Measurements from ENCODE around the gene CERS4.
"Not testable (repeated sequence)": the region's sequence is repeated elsewhere in the genome, so short reads cannot be mapped to it uniquely, and the experiment has no call there.

The CERS4 gene

DNA sequence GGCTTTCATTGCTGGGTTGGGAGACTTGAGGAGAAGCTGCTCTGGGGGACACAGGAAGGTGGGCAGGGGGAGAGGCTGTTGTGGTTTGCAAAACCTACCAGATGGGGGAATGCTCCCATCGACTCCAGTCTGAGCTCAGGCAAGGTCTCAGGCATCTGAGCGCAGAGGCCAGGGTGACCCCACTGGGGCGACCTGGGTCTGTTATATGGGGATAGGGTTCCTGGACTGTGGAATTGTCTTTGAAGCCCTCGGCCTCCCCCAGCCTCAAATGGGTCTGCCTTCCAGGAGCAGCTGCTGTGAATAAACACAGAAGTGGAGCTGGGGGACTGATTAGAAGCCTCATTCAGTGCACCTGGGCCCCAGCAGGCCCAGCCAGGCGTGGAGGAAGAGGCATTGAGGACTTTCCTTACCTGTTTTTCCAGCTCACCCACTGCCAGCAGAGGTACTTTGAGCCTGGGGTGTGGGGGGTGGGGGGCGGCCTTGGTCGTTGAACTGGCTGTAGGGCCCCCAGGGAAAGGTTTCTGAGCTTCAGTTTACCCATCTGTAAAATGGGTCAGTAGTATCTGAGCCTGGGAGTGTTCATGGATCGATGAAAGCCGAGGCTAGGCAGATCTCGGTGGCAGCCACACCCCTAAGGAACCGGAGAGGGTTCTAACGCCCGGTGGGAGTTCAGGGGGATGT, 1.4 kb downstream of the CERS4 start:
- DNase-seq, result no peak

DNA sequence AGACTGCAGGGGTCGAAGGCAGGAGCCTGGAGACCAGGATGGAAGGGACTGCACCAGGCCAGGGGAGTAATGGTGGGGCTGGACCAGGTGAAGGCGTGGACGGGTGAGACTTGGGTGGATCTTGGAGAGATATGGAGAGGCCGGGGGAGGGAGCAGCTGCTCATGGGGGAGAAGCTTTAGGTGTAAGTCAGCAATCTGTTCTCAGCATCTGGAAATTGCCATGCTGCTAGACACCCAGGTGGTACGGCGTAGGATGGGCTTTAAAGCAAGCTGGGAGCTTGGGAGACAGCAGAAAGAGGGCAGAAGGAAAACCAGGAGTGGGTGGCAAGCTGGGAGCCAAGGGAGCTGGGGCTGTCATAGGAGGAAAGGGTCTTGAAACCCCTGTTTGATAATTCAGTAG, 3.0 kb downstream of the CERS4 start:
- DNase-seq, result no peak

- DNase-seq, result no peak
Measured at GRCh38 chr19:8212916-8213315, 3.7 kb downstream of the CERS4 start.

- DNase-seq, result no peak
Measured at GRCh38 chr19:8213827-8214672, 4.9 kb downstream of the CERS4 start.

- no peak for DNase-seq
Measured at GRCh38 chr19:8214802-8215201, 5.6 kb downstream of the CERS4 start.

GRCh38 chr19:8215783-8216182, 6.6 kb downstream of the CERS4 start:
- no peak for DNase-seq

DNA sequence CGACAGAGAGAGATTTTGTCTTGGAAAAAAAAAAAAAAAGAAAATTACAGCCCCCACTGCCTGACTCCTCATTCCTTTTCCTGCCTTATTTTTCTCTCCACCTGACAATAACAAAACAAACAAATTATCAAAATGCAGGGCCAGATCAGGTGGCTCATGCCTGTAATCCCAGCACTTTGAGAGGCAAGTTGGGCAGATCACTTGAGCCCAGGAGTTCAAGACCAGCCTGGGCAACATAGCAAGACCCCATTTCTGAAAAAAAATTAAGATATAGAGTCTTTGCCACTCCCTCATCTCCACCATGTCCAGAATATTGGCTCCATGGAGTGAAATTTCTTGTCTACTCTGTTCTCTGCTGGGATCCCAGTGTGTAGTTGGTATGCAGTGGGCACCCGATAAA, 7.2 kb downstream of the CERS4 start:
- DNase-seq, result no peak

DNA sequence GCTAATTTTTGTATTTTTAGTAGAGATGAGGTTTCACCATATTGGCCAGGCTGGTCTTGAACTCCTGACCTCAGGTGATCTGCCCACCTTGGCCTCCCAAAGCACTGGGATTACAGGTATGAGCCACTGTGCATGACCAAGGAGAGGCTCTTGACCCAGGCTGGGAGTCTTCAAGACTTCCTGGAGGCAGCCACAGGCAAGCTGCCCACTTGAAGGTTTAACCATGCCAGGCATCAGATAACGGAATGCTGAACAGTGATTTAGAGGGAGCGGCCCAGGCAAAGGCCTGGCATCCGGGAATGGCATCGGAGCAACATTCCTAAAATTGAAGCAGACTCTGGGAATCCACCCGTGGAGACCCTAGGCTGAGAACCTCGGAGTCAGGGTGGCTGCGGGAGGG, 9.0 kb downstream of the CERS4 start:
- not testable (repeated sequence) for DNase-seq

DNA sequence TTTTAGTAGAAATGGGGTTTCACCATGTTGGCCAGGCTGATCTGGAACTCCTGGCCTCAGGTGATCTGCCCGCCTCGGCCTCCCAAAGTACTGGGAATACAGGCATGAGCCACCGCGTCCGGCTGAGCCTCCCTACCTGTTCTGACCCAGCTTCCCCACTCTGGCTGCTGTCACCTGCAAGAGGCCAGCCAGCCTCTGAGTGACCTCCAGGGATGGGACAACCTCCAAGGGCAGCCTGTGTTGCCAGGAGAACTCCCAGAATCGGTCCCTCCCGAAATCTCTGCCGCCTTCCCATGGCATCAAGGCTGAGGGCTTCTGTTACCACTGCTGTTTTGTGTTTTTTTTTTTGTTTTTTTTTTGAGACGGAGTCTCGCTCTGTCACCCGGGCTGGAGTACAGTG, 11.3 kb downstream of the CERS4 start:
- no peak for DNase-seq

- no peak for DNase-seq
Measured at GRCh38 chr19:8221161-8221560, 12.0 kb downstream of the CERS4 start.

- not testable (repeated sequence) for DNase-seq
Measured at GRCh38 chr19:8223442-8223841, 14.3 kb downstream of the CERS4 start.

GRCh38 chr19:8224394-8225145, 15.4 kb downstream of the CERS4 start:
- no peak for DNase-seq

DNA sequence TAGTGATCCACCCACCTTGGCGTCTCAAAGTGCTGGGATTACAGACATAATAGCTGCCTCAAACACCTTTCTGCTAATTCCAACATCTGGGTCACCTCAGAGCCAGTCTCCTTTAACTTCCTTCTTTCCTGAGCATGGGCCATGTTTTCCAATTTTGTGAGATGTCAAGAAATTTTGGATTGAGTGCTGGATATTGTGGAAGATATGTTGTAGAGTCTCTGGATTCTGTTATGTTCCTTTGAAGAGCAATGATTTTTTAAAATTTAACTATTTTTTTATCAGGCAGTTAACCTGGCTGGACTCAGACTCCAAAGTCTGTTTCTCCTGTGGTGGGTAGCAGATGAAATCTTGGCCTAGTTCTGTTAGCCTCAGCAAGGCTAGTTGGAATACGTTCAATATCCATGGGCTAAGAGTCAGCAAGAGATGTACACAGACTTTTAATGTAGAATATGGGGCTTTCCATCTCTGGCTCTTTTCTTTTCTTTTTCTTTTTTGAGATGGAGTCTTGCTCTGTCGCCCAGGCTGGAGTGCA, 22.0 kb downstream of the CERS4 start:
- DNase-seq, result no peak

DNA sequence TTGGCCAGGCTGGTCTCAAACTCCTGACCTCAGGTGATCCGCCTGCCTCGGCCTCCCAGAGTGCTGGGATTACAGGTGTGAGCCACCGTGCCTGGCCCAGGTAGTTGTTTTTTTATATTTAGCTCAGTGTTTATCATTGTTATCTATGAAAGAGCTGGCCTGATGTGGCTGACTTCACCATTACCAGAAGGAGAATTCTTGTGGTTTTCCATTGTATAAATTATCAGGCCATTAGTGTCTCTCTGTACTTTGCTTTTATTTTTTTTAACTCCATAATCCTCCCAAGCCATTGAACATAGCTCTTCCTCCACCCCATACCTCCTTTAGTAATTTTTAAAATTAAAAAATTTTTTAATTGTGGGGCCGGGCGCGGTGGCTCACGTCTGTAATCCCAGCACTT, 24.2 kb downstream of the CERS4 start:
- DNase-seq, result no peak

GRCh38 chr19:8237026-8237425, 27.9 kb downstream of the CERS4 start:
- no peak for DNase-seq

DNA sequence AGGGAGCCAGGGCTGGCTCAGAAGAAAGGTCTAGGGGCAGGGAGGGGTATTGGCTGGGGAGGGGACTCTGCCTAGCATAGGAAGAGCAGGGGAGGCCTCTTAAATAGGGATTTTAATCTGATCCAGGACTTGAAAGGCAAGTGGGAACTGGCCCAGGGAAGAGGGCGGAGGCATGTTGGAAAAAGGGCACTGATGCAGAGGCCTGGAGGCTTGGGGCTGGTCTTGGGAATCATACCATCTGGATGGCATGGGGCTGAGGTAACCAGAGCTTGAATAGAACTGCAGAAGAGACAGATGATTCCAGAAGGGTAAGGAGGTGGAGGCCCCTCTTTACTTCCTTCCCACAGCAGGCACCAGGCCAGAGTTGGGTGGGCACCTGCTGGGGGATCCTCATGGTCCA, 29.1 kb downstream of the CERS4 start:
- no peak for DNase-seq

DNA sequence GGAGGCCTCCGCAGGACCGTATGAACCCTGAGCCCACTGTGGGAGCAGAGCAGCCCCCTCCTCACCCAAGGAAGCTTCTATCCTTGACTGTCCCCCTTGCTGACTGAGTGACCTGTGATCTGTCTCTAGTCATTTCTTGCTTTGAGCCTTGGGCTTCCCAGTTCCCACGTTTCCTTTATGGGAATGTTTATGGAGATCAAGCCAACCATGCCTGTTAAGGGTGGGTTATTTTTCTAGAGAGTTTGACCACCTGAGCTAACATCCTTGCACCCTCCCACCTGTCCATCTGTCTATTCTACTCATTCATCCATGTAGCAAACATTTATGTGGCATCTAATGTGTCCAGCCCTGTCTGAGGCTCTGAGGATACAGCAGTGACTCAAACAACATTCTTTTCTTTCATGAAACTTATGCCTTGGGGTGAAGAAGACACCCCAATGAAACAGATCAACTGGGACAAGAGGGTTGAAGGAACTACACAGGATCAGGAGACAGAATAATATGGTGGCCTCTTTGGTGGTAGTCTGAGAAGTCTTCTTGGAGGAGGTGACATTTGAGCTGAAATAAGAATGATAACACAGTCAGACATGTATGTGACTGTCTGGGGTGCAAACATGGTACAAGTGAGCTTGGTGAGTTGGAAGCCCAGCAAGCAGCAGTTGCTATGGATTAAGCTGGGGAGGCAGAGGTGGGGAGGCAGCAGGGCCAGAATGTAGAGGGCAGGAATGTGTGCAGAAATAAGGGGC, 30.5 kb downstream of the CERS4 start:
- no peak for DNase-seq

GRCh38 chr19:8240274-8241229, 31.4 kb downstream of the CERS4 start:
- no peak for DNase-seq

GRCh38 chr19:8241646-8242045, 32.5 kb downstream of the CERS4 start:
- no peak for DNase-seq

DNA sequence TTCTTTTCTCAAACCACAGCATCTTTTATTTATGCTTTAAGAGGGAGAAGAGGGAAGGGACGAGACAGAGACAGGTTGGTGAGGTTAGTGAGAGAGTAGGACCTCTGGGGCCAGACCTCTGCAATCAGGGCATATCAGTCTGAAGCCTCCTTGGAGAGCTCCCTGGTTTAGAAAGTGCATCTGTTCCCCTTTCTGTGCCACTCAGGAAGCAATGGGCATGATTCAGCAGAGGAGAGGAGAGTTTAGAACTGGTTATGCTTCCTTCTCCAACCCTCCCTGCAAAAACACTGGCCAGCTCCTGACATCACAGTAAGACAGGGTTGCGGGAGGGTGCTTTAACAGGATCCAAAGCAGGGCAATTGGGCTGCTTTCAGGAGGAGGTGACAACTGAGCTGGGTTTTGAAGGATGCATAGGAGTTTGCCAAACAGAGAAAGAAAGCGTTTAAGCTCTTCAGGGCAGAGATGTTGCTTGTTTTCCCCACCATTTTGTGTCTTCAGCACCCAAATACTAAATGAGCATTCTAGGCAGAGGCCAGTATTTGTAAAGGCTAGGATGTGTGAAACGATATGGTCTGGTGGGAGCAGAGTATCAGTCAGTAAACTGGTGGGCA, 33.1 kb downstream of the CERS4 start:
- DNase-seq, result no peak

DNA sequence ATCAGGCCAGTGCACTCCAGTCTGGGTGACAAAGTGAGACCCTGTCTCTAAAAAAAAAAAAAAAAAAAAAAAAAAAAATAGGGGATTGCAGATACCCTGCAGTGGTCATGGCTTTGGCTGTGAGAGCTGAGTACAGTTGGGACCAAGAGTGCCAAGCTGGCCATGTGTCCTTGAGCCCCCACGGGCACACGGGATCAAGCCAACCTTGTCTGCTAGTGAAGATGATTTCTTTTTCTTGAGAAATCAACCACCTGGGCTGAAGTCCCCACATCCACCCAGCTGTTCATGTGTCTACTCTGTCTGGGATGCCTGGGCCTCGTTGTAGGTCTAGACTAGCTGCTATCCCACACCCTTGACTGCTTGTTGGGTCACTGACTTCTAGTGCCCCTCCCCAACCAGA, 34.0 kb downstream of the CERS4 start:
- DNase-seq, result no peak
